Measurements from ENCODE around the gene C6orf62.
"Not testable (repeated sequence)": the region's sequence is repeated elsewhere in the genome, so short reads cannot be mapped to it uniquely, and the experiment has no call there.

C6orf62 gene

GRCh38 chr6:24695635-24696034 is 23.3 kb downstream of the C6orf62 start:
- DNase-seq: peak; percentile 81

GRCh38 chr6:24694198-24694597 is 24.8 kb downstream of the C6orf62 start:
- no peak for DNase-seq

GRCh38 chr6:24692848-24693592 is 25.9 kb downstream of the C6orf62 start:
- DNase-seq: no peak

DNA sequence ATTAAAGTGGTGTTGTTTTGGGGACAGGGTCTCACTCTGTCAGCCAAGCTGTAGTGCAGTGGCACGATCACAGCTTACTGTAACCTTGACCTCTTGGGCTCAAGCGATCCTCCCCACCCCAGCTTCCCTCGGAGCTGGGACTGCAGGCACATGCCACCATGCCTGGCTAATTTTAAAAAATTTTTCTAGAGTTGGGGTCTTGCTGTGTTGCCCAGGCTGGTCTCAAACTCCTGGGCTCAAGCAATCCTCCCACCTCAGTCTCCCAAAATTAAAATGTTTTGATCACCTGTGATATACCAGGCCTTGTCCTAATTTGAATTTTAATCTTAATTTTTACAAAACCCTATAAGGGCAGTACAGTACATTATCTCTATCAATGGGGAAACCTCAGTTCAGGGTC is 26.5 kb downstream of the C6orf62 start:
- no peak for DNase-seq

DNA sequence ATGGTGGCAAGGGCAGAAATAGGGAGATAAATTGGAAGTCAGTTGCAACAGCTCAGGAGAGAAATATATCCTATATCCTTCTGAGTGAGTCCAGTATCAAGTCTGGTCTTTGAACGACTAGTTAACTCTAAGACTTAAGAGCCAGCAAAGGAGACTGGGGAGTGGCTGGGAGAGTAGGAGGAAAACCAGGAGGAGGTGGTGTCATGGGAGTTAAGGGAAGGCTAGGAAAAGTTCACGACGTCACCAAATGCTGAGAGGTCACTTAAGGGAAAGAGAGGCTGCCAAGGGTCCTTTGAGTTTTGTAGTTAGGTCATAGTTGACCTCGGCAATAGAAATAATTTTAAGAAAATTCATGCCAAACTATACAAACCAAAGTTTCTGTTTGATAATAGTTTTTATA is 27.0 kb downstream of the C6orf62 start:
- DNase-seq: no peak

GRCh38 chr6:24691550-24691949 is 27.4 kb downstream of the C6orf62 start:
- no peak for DNase-seq

DNA sequence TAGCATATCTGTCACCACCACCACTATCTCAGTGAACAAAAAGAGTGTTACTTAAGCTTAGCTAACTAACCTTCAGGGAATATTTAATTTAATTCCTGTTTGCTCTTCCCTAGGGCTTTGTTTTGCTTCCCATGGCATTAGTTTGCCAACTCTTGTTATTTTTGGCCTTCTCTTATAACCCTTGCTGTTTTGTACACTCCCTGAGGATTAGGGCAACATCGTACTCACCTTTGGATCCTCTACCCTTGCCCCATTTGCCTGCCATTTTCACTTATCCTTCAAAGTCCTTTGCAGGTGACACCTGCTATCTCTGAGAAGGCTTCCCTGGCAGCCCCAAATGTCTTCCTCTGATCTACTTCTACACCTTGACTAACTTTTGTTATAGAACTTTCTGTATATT is 28.4 kb downstream of the C6orf62 start:
- no peak for DNase-seq

DNA sequence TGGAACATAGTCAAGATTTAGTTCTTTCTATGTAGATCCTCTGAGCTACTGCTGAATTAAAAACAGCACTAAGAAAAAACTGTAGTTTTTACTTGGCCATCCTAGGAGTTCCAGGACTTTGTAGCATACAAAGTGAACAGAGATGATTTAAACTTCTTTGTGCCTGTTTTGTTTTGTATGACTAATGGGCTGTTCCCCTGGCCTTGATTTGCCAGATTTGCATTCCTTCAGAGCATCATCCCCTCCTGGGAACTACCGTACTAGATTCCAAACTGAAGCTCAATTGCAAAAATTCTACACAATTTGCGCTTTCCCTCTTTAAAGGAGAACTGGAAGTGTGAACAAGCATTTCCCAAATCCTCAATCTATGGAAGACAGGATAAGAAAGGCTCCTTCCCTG is 29.0 kb downstream of the C6orf62 start:
- DNase-seq: no peak

GRCh38 chr6:24686946-24687345 is 32.0 kb downstream of the C6orf62 start:
- DNase-seq: no peak

DNA sequence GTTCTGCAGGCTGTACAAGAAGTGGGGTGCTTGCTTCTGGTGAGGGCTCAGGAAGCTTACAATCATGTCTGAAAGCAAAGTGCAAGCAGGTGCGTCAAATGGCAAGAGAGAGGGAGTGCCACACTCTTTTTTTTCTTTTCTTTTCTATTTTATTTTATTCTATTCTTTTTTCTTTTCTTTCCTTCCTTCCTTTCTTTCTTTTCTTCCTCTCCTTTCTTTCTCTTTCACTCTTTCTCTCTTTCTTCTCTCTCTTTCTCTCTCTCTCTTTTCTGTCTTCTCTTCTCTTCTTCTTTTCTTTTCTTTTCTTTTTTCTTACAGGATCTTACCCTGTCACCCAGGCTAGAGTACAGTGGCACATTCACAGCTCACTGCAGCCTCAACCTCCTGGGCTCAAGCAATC is 32.5 kb downstream of the C6orf62 start:
- no peak for DNase-seq

- DNase-seq: no peak
Measured at GRCh38 chr6:24683297-24684296, 35.4 kb downstream of the C6orf62 start.

- DNase-seq: no peak
Measured at GRCh38 chr6:24680582-24680981, 38.4 kb downstream of the C6orf62 start.

GRCh38 chr6:24678792-24679352 is 40.1 kb downstream of the C6orf62 start:
- not testable (repeated sequence) for DNase-seq

DNA sequence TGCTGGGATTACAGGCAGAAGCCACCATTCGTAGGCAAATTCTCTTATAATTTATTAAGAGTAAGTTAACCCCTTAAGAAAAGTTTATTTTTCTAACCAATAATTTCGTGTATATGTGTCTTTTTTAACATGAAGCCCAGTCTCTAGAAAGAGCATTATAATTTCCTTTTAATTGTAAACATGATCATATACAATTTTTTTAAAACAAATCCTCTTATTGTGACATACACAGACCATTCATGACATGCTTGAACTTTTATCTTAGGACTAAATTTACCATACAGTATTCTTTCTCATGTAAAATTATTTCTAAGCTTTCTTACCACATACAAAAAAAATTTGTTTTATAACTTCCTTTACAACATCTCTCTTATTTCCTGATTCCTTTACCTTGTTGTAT is 45.3 kb downstream of the C6orf62 start:
- DNase-seq: peak; percentile 50

DNA sequence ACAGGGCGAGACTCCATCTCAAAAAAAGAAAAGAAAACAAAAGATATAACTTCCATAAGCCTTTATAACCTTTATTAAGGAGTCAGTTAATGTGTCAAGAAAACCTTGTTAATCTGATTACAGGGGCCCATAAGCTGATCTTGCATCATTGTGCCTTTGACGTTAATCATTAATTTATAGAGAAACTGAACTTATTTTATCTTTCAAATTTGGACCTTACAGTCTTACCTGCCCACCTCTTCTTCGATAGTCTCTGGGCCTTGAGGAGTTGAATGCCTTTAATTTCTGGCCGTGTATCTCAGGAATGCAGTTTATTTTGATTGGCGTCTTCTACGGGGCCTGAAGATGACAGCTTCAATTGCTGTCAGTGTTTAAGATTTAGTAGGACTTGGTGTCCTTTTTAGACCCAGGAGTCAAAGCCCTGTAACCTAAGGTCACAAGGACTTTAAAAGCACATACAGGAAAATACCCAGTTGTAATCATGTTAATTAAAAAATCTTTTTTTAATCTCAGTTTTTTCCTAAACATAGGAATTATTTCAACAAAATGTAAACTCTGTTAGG is 46.3 kb downstream of the C6orf62 start:
- DNase-seq: no peak

DNA sequence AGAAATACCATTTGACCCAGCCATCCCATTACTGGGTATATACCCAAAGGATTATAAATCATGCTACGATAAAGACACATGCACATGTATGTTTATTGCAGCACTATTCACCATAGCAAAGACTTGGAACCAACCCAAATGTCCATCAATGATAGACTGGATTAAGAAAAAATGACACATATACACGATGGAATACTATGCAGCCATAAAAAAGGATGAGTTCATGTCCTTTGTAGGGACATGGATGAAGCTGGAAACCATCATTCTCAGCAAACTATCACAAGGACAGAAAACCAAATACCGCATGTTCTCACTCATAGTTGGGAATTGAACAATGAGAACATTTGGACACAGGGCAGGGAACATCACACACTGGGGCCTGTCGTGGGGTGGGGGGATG is 47.9 kb downstream of the C6orf62 start:
- DNase-seq: not testable (repeated sequence)

GRCh38 chr6:24670492-24670891 is 48.5 kb downstream of the C6orf62 start:
- not testable (repeated sequence) for DNase-seq

DNA sequence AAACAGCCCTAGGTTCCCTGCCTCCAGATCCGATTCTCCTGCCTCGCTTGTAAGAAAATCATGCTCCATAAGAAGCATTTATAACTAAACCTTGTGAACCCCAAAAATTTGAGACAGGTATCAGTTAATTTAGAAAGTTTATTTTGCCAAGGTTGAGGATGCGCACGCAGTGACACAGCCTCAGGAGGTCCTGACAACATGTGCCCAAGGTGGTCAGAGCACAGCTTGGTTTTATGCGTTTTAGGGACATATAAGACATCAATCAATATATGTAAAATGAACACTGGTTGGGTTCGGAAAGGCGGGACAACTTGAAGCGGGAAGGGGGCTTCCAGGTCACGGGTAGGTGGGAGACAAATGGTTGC is 50.0 kb downstream of the C6orf62 start:
- DNase-seq: no peak

DNA sequence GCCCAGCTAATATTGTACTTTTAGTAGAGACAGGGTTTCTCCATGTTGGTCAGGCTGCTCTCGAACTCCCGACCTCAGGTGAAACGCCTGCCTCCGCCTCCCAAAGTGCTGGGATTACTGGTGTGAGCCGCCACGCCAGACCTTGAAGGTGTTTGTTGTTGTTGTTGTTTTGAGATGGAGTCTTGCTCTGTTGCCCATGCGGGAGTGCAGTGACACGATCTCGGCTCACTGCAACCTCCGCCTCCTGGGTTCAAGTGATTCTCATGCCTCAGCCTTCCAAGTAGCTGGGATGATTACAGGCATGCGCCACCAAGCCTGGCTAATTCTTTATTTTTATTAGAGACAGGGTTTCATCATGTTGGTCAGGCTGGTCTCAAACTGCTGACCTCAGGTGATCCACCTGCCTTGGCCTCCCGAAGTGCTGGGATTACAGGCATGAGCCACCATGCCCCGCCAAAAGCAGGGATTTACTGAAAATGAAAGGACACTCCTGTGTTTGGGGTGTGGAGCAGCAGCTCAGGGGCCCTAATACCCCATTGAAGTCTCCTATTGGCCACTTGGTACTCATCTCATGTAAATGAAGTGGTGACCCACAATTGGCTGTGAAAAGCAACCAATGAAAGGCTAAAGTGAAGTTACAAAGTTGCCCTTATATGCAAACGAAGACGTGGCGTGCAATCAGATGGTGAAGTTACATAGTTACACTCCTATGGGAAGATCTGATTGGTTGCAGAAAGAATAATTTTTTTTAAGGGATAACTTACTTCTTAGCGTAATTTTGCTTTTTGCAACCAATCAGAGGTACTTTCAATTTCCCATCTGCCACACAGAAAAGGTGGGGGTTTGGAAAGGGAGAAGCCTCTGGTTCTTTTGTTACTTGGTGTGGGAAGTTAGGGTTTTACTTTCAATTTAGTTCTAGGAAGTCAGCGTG is 50.6 kb downstream of the C6orf62 start:
- not testable (repeated sequence) for DNase-seq

- DNase-seq: peak; percentile 41
Measured at GRCh38 chr6:24667378-24667803, 51.6 kb downstream of the C6orf62 start.

DNA sequence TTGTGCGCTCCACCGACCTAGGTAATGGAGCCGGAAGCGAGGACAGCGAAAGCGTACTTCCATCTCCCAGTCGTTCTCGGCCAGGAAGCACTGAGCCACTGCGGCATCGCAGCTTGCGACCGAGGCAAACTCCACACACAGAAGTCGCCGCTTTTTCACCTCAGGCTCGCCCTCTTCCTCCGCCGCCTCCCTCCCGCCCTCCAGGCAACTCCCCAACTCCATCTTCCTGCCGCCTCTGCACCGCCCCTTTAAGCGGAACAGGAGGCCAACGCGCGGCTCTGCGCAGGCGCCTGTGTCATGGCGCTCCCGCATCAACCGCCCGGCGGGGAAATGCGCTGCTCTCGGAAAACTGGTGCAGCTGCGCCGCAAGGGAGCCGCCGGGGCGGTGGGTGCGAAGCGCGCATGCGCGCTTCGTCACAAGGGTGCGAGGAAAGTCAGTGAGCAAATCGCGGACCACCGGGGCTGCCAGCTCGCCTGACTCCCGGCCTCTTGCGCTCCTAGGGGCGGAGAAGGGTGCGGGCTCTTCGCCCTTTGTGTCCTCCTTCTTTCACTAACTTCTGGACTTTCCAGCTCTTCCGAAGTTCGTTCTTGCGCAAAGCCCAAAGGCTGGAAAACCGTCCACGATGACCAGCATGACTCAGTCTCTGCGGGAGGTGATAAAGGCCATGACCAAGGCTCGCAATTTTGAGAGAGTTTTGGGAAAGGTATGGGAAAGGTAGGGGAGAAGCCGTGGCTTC is 52.1 kb downstream of the C6orf62 start, which contains the start of the genes ACOT13 and TDP2:
TSS of gene ACOT13 (plus strand) at position 437 of the 737 bp plus-strand sequence. CDS start at position 624, 187 bp downstream.
TSS of gene TDP2 (minus strand) at position 259 of the 737 bp plus-strand sequence. CDS start at position 222, 37 bp downstream.
- DNase-seq: peak; percentile 98
